GM18873 (cell line): ENCODE measurements around the gene THAP4.
"Not testable (repeated sequence)": the region's sequence is repeated elsewhere in the genome, so short reads cannot be mapped to it uniquely, and the experiment has no call there.

ENCODE experiments used
- ATAC-seq: cut with Tn5 transposase; IDR thresholded peaks from one replicate; pipeline ENCODE4 v1.9.1; 2021; ENCODE audit warnings: mild to moderate bottlenecking, moderate library complexity, moderate number of reproducible peaks; ENCODE audit not compliant: unreplicated experiment, low FRiP score

The THAP4 gene

GRCh38 chr2:241567266-241567665 lies 69.7 kb downstream of the THAP4 start:
- ATAC-seq, result not testable (repeated sequence)

DNA sequence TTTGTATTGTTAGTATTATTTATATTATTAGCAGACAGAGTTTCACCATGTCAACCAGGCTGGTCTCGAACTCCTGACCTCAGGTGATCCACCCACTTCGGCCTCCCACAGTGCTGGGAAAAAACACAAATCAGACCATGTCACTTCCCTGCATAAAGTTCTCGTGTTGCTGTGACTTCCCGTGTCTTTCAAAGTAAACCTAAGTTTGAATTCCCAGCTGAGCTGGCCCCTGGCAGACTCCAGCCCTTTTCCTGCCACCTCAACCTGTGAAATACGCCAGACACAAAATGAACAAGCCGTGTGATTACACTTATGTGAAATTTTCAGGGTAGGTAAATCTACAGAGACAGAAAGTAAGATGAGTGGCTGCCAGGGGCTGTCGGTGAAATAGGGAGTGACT lies 70.5 kb downstream of the THAP4 start:
- no peak for ATAC-seq

GRCh38 chr2:241566021-241566420 lies 70.9 kb downstream of the THAP4 start:
- not testable (repeated sequence) for ATAC-seq

- no peak for ATAC-seq
Measured at GRCh38 chr2:241565411-241565810, 71.5 kb downstream of the THAP4 start.

GRCh38 chr2:241564596-241565410 lies 72.2 kb downstream of the THAP4 start:
- ATAC-seq, result no peak

DNA sequence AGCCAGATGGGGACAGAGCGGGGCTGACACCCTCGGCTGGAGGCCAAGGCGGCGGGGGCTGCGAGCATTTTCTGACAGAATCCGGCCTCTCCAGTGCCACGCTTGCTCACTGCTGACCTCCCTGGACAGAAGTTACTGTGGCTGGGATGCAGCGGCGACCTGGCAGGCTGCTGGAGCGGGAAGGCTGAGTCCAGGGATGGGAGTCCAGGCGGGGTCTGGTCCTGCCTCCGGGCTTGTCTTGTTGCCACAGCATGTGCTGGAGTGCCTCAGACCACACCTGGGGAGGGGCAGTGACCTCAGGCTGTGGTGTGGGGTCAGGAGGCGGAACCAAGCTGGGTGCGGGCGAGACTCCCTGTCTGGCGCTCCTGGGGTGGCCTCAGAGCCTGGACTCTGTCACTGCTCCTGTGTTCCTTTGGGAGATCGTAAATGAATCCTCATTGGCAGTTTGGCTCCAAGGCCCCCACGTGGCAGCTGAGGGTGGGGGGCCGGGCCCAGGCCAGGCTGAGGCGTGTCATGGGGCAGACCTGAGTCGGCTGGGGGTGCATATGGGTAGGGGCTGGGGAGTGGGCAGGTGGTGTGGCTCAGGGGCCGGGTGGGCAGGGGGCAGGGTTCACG lies 72.9 kb downstream of the THAP4 start:
- ATAC-seq, result no peak

DNA sequence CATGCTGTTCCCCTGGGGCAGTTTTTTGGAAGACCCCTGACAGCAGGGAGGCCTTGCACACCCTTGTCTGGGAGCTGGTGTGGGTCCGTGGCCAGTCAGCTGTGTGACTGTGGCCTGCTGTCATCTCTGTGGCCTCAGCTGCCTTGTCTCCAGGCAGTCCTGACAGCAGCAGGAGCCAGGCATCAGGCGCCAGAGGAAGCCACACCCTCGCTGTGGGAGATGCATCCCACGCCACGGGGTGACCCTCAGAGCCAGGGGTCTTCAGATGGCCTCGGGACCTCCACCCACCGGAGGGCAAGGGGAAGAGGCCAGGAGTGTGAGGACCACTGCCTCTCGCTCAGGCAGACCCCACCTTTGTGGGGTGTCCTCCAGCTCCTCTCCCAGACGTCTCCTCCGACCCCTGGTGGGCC lies 73.4 kb downstream of the THAP4 start:
- ATAC-seq, result no peak

- ATAC-seq, result no peak
Measured at GRCh38 chr2:241563031-241563507, 73.9 kb downstream of the THAP4 start.

DNA sequence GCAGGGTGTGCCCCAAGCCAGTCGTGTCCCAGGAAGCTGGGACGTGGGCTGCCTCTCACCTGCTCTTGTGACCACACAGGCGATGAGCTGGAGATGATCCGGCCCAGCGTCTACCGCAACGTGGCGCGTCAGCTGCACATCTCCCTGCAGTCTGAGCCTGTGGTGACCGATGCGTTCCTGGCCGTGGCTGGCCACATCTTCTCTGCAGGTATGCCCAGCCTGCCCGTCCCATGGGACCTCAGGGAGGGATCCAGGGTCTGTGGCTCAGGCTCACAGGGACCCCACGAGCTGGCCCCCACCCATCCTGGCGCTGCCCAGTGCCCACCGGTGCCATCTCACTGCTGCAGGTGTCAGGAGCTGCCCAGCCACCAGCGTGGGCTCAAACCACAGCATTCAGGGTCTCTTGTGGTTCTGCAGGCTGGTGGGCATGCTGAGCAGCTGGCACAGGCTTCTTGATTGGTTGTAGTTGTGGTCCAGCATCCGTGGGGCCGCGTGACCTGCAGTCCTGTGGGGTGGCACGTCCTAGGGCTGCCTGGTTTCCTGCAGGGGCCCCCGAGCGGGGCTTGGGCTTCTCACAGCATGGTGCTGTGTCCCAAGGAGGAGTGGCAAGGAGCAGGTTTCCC lies 74.6 kb downstream of the THAP4 start:
- ATAC-seq, result no peak

DNA sequence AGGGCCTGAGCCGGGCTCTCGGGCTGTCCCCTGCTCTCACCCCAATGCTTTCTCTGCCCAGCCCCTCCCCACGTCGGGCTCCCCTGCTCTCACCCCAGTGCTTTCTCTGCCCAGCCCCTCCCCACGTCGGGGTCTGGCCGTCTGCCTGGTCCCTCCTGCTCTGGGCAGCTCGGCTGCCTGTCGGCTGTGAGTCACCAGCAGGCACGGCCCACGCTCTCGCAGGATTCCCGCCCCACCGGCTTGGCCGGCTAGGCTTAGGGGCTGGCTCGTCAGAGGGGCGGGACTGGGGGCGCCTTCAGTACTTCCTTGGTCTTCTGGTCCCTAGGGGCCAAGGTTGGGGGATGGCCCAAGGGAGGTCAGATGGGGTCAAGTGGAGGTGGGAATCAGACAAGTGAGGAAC lies 75.1 kb downstream of the THAP4 start:
- no peak for ATAC-seq

GRCh38 chr2:241560883-241561474 lies 76.0 kb downstream of the THAP4 start:
- no peak for ATAC-seq

DNA sequence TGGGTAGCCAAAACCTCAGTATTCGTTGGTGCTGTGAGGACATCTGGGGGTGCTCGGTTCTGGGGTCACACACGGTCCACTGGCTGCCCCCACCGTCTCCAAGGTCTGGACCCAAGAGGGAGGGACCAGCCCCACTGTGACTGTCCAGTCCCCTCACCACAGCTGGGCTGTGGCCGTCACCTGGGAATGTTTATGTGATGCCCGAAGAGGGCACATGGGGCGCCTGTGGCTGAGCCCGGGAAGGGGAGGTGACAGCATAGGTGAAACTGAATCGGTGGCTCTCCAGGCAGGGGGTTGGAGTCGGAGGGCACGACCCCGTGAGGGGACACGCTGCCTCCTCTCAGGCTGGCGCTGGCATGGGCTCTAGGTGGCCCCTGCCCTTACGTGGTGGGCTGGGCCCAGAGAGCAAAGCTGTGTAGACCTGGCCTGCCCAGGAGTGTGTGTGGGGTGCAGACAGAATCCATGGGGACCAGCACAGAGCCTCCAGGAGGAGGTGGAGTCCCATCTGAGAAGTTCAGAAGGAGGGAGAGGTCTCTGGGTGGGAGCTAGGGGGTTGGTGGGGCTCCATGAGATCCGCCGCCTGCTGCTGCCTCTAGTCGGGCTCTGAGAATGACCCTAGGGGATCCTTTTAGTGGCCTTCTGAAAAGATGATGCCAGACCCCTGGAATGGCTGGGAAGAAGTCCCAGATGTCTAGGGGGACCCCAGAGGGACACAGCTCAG lies 76.6 kb downstream of the THAP4 start:
- no peak for ATAC-seq

GRCh38 chr2:241559323-241560161 lies 77.4 kb downstream of the THAP4 start:
- no peak for ATAC-seq

GRCh38 chr2:241558532-241559322 lies 78.2 kb downstream of the THAP4 start, which contains the start of gene BOK:
BOK (plus strand) TSS chr2:241558745; CDS start chr2:241559484, 739 bp downstream.
- ATAC-seq, result no peak

DNA sequence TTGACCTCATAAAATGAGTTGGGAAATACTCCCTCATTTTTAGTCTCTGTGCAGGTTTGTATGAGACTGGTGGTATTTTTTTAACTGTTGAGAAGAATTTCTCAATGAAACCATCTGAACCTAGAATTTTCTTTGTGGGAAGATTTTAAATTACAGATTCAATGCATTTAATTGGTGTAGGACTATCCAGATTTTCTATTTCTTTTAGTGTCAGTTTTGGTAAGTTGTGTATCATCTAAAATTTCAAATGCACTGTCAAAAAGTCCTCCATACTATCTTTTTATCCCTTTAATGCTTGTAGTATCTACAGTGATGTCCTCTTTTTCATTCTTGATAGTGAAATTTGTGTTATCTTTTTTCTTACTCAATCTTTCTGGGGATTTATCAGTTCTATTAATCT lies 80.2 kb downstream of the THAP4 start:
- no peak for ATAC-seq

DNA sequence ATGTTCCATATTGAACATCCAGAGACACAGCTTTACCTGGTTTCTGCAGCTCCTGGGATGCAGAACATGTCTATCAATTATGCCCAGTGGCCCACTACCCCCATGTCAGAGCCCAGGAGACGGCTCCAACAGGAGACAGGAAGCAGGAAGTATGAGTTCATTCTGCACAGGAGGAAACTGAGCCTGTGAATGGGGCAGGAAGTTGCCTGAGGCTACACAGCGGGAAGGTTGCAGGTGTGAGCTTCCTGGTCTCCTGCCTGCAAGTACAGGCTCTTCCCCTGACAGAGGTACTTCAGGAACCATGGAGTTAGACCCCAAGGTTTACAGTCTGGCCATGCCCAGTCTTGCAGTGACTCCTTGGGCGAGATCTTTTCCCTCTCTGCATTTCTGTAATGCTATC lies 81.2 kb downstream of the THAP4 start:
- no peak for ATAC-seq

GRCh38 chr2:241554610-241555322 lies 82.2 kb downstream of the THAP4 start:
- ATAC-seq, result no peak

DNA sequence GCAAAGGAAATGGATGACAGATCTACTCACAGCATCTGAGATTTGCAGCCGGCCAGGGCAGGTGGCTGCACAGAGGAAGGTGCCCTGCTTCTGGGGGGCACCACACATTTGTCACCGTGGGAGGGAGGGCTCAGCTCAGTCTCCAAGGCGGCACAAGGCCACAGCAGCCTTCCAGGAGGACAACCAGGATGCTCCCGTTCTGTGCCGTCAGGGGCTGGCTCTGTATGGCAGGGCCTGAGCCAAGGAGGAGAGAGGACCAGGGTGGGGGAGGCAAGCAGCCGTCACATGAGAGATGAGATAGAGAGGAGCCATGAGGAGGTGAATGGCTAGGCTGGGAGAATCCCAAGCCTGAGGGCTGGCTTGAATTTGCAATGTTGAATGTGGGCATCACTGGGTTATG lies 83.0 kb downstream of the THAP4 start:
- no peak for ATAC-seq
